ENCODE results near the gene SOCS6.

GRCh38 chr18:70256184-70256583 is 32.7 kb upstream of the SOCS6 start:
- no peak for TF ChIP-seq CTCF (conservative IDR thresholded peaks at IDR 0.05; ENCODE audit: low read depth, low read length)
- TF ChIP-seq EZH2 (IDR thresholded peaks at IDR 0.05; ENCODE audit: borderline replicate concordance, low read depth, low read length, poor library complexity, severe bottlenecking), result no peak
